IMR-90 (cell line): ENCODE data around the gene ZNF836. TPM values are rescaled to one million over a fixed set of nuclear protein-coding genes. Genes with fewer than 3 reads are reported as not detected.

ENCODE experiments used
- ATAC-seq: fragments of 200-7000 bp; cut with Tn5 transposase; 2 replicates; pipeline ENCODE4 v1.9.1; 2020; ENCODE audit warnings: low read depth, mild to moderate bottlenecking, moderate library complexity
- BruUV-seq: library from RNA; stranded (reverse); fragments of 400-500 nt; replicated peaks from 2 replicates; lab custom pipeline; 2021; lab: Mats Ljungman, UMichigan
- CTCF ChIA-PET: fragments of 300-600 bp; formaldehyde crosslinking; extraction: SDS; loops from one replicate; lab custom pipeline; 2021; ENCODE audit warnings: antibody characterized with exemption; lab: Yijun Ruan, JAX
- POLR2A ChIA-PET: fragments of 300-600 bp; sonication (Branson Sonifier 250); formaldehyde crosslinking; loops from one replicate; lab custom pipeline; 2022; ENCODE audit warnings: antibody characterized with exemption; ENCODE audit not compliant: unreplicated experiment; lab: Charles Lee
- DNase-seq: peaks from one replicate; pipeline ENCODE4 v3.0.0; 2013
- H2AFZ ChIP-seq: replicated peaks from 2 replicates; pipeline ENCODE3; 2013; ENCODE audit warnings: low read length, mild to moderate bottlenecking; ENCODE audit not compliant: poor library complexity
- H2AK5ac ChIP-seq: 2 replicates; pipeline ENCODE4 v1.6.1; 2013; ENCODE audit warnings: low read depth, low read length, inconsistent platforms
- H2AK9ac ChIP-seq: replicated peaks from 2 replicates; pipeline ENCODE3; 2013; ENCODE audit warnings: mild to moderate bottlenecking, low read depth, low read length, moderate library complexity; ENCODE audit not compliant: poor library complexity
- H2BK120ac ChIP-seq: 2 replicates; pipeline ENCODE4 v1.6.1; 2013; ENCODE audit warnings: low read depth, low read length, inconsistent platforms
- H2BK15ac ChIP-seq: 3 replicates; pipeline ENCODE4 v1.6.1; 2013; ENCODE audit warnings: low read depth, low read length, inconsistent platforms
- H2BK20ac ChIP-seq: 2 replicates; pipeline ENCODE4 v1.6.1; 2013; ENCODE audit warnings: low read depth, mild to moderate bottlenecking, inconsistent platforms, low read length, moderate library complexity
- H2BK5ac ChIP-seq: 2 replicates; pipeline ENCODE4 v1.6.1; 2013; ENCODE audit warnings: mild to moderate bottlenecking, low read depth, low read length, inconsistent platforms; ENCODE audit not compliant: poor library complexity, severe bottlenecking
- H3K14ac ChIP-seq: replicated peaks from 2 replicates; pipeline ENCODE4 v1.6.1; 2013; ENCODE audit warnings: low read depth, low read length, inconsistent platforms
- H3K18ac ChIP-seq: 2 replicates; pipeline ENCODE4 v1.6.1; 2013; ENCODE audit warnings: low read depth, low read length, control low read depth
- H3K23ac ChIP-seq: 2 replicates; pipeline ENCODE4 v1.6.1; 2013; ENCODE audit warnings: low read depth, low read length, inconsistent platforms
- H3K27ac ChIP-seq: 2 replicates; pipeline ENCODE4 v1.5.1; 2013; ENCODE audit warnings: mild to moderate bottlenecking, control low read depth, low read length; ENCODE audit not compliant: insufficient read depth
- H3K27me3 ChIP-seq: 2 replicates; pipeline ENCODE4 v1.6.1; 2013; ENCODE audit warnings: low read length; ENCODE audit not compliant: control insufficient read depth, insufficient read depth
- H3K36me3 ChIP-seq: 2 replicates; pipeline ENCODE4 v1.6.1; 2013; ENCODE audit warnings: low read length, mixed read lengths; ENCODE audit not compliant: control insufficient read depth, insufficient read depth
- H3K4ac ChIP-seq: 2 replicates; pipeline ENCODE4 v1.6.1; 2013; ENCODE audit warnings: low read depth, low read length, inconsistent platforms
- H3K4me1 ChIP-seq: 2 replicates; pipeline ENCODE4 v1.6.1; 2013; ENCODE audit warnings: low read length, mixed read lengths; ENCODE audit not compliant: control insufficient read depth, insufficient read depth
- H3K4me2 ChIP-seq: 2 replicates; pipeline ENCODE4 v1.6.1; 2013; ENCODE audit warnings: low read depth, mild to moderate bottlenecking, control low read depth, low read length, moderate library complexity
- H3K4me3 ChIP-seq: 2 replicates; pipeline ENCODE4 v1.5.1; 2013; ENCODE audit warnings: low read depth, mild to moderate bottlenecking, control low read depth, low read length, moderate library complexity; ENCODE audit not compliant: insufficient read depth
- H3K56ac ChIP-seq: 2 replicates; pipeline ENCODE4 v1.6.1; 2013; ENCODE audit warnings: low read length, inconsistent platforms; ENCODE audit not compliant: insufficient read depth; ENCODE audit errors: extremely low read depth
- H3K79me1 ChIP-seq, 2 experiments: 2 replicates each; pipeline ENCODE4 v1.6.1; 2013; ENCODE audit warnings: low read length in 2 of 2, inconsistent platforms in 1 of 2, low read depth in 1 of 2
- H3K9ac ChIP-seq: 2 replicates; pipeline ENCODE4 v1.6.1; 2013; ENCODE audit warnings: low read depth, low read length, control low read depth
- H3K9me1 ChIP-seq: 2 replicates; pipeline ENCODE4 v1.6.1; 2013; ENCODE audit warnings: low read length, inconsistent platforms; ENCODE audit not compliant: insufficient read depth
- H3K9me3 ChIP-seq: 2 replicates; pipeline ENCODE4 v1.6.1; 2013; ENCODE audit warnings: low read length; ENCODE audit not compliant: control insufficient read depth, insufficient read depth
- H4K20me1 ChIP-seq: 2 replicates; pipeline ENCODE4 v1.6.1; 2013; ENCODE audit warnings: low read length, inconsistent platforms; ENCODE audit not compliant: insufficient read depth
- H4K5ac ChIP-seq: 2 replicates; pipeline ENCODE4 v1.6.1; 2013; ENCODE audit warnings: mild to moderate bottlenecking, low read depth, low read length, control low read depth
- H4K8ac ChIP-seq, 2 experiments: 2 replicates each; pipeline ENCODE4 v1.6.1; 2013; ENCODE audit warnings: low read depth in 2 of 2, low read length in 2 of 2, control low read depth in 1 of 2, inconsistent platforms in 1 of 2
- H4K91ac ChIP-seq: 2 replicates; pipeline ENCODE4 v1.6.1; 2013; ENCODE audit warnings: low read depth, low read length, inconsistent platforms; ENCODE audit not compliant: insufficient read depth
- BHLHE40 ChIP-seq: fragments of 150-350 bp; IDR thresholded peaks from 2 replicates; pipeline ENCODE4 v1.6.1; 2016; ENCODE audit warnings: mild to moderate bottlenecking, low read depth, low read length
- CTCF ChIP-seq: conservative IDR thresholded peaks from 2 replicates; pipeline ENCODE4 v1.5.1; 2012; ENCODE audit warnings: mild to moderate bottlenecking, low read depth, low read length, improper control_type of control experiment
- ELK1 ChIP-seq: fragments of 150-350 bp; IDR thresholded peaks from 2 replicates; pipeline ENCODE4 v1.6.1; 2016; ENCODE audit warnings: low read depth, mild to moderate bottlenecking, low read length, moderate library complexity, borderline replicate concordance
- FOS ChIP-seq: fragments of 150-350 bp; IDR thresholded peaks from 2 replicates; pipeline ENCODE4 v1.6.1; 2016; ENCODE audit warnings: low read depth, low read length
- MAFK ChIP-seq: IDR thresholded peaks from 2 replicates; pipeline ENCODE4 v1.6.1; 2012; ENCODE audit warnings: low read depth, low read length, improper control_type of control experiment
- MAZ ChIP-seq: IDR thresholded peaks from 2 replicates; pipeline ENCODE4 v1.6.1; 2012; ENCODE audit warnings: low read depth, mild to moderate bottlenecking, low read length, improper control_type of control experiment, moderate library complexity, borderline replicate concordance
- MXI1 ChIP-seq: IDR thresholded peaks from 2 replicates; pipeline ENCODE4 v1.6.1; 2012; ENCODE audit warnings: low read depth, mild to moderate bottlenecking, low read length, moderate library complexity, borderline replicate concordance
- POLR2A ChIP-seq: IDR thresholded peaks from 2 replicates; pipeline ENCODE4 v1.6.1; 2012; ENCODE audit warnings: mild to moderate bottlenecking, low read depth, low read length
- USF2 ChIP-seq: fragments of 150-350 bp; IDR thresholded peaks from 2 replicates; pipeline ENCODE4 v1.6.1; 2017; ENCODE audit warnings: mild to moderate bottlenecking, antibody characterized with exemption, low read length, low read depth
- WGBS, 2 experiments: methylation state at CpG; one replicate each; pipeline versions ENCODE4 v1.1.5 to v1.1.7; 2013; ENCODE audit warnings: missing lambda C conversion rate in 2 of 2; ENCODE audit not compliant: insufficient read length in 1 of 2; ENCODE audit errors: extremely low coverage in 2 of 2; 5-methylcytosine and 5-hydroxymethylcytosine counted together
- dilution Hi-C: fragments of 300-500 bp; cut with HindIII; formaldehyde crosslinking; loops from one replicate; pipeline ENCODE4 v1.14.3; 2018; ENCODE audit warnings: low sequenced_read_pairs; ENCODE audit not compliant: unreplicated experiment
- in situ Hi-C: fragments of 300-500 bp; cut with MboI; formaldehyde crosslinking; loops from 3 replicates; pipeline ENCODE4 v1.14.3; 2019; ENCODE audit warnings: low sequenced_read_pairs, inconsistent platforms, mixed read lengths
- intact Hi-C: fragments of 100-400 bp; cut with micrococcal nuclease; formaldehyde crosslinking; loops from 2 replicates; pipeline ENCODE4 v1.10.0; 2022
- polyA plus RNA-seq, 3 experiments: library from polyadenylated mRNA; depleted of rRNA; stranded (reverse); fragments of >200 nt; gene quantifications; 2 replicates each; pipeline ENCODE4 v1.2.3, GENCODE V29; 2012; ENCODE audit warnings: low replicate concordance in 1 of 3
- total RNA-seq: library from RNA; depleted of rRNA; stranded (reverse); fragments of >200 nt; gene quantifications from 2 replicates; pipeline ENCODE4 v1.2.3, GENCODE V29; 2012

Gene ZNF836
- total and polyA plus RNA-seq, 2 of the 4 experiments (the other 2 are of a cell fraction) = 1.1 to 4.1 TPM

- Histone ChIP-seq H3K23ac (no peak overlapping the region), H3K27me3 (no peaks in the 10 kb centered on the region), H2AK5ac (no peak overlapping the region), H4K20me1 (peaks cover 74% of the 10 kb centered on the region), H3K4me2 (peak overlapping the region; percentile 73), H4K91ac (no peak overlapping the region), H3K4me3 (no peak overlapping the region), H4K8ac (no peak overlapping the region), H3K14ac (no peak overlapping the region), H3K9ac (peak overlapping the region; percentile 21; the same call in 1 of the 2 replicates), H3K56ac (no peak overlapping the region), H2AK9ac (no peak overlapping the region), H3K4me1 (peaks cover 23% of the 10 kb centered on the region), H2BK120ac (no peak overlapping the region), H2AFZ (no peak overlapping the region), H3K36me3 (peaks cover 52% of the 10 kb centered on the region), H3K79me1 (peaks cover 30 to 75% of the 10 kb centered on the region in 2 experiments), H3K4ac (0 out of 2 replicates have a peak overlapping the region, but pooled peaks have one; percentile 2), H3K9me1 (peaks cover 15% of the 10 kb centered on the region), H2BK5ac (peak overlapping the region; percentile 63), H2BK20ac (no peak overlapping the region), H2BK15ac (no peak overlapping the region), H4K5ac (peak overlapping the region; percentile 79), H3K9me3 (no peaks in the 10 kb centered on the region), H3K18ac (peak overlapping the region; percentile 92), H3K27ac (peak overlapping the region; percentile 90; the same call in 1 of the 2 replicates)
- dilution Hi-C loops (no loop called here), intact Hi-C loops (no loop called here), in situ Hi-C loops (no loop called here)
- DNase-seq (peak; percentile 62), ATAC-seq (peak; percentile 67)
- ChIA-PET CTCF (no interaction called here), POLR2A (no interaction called here)
- BruUV-seq = no TSS peak
- WGBS, 2 experiments = no CpG with 5 or more reads among the region's 5 CpGs
- TF ChIP-seq ELK1 (no peak), MXI1 (no peak), MAFK (no peak), MAZ (no peak), USF2 (no peak), CTCF (no peak), BHLHE40 (no peak), POLR2A (no peak), FOS (no peak)
These were observed 25.0 kb upstream of the ZNF836 start for GRCh38 chr19:52196256-52196967.
